Measurements from ENCODE around the gene UXS1. TPM values are rescaled to one million over a fixed set of nuclear protein-coding genes. Genes with fewer than 3 reads are reported as not detected.
A peak's percentile ranks its signal among the peaks of the same experiment; 100 is the strongest.
"Not testable (repeated sequence)": the region's sequence is repeated elsewhere in the genome, so short reads cannot be mapped to it uniquely, and the experiment has no call there.

UXS1 gene
- total RNA-seq = 10 to 100 TPM; 47.2 to 51.6 TPM
- 76.1 TPM for polyA plus RNA-seq

DNA sequence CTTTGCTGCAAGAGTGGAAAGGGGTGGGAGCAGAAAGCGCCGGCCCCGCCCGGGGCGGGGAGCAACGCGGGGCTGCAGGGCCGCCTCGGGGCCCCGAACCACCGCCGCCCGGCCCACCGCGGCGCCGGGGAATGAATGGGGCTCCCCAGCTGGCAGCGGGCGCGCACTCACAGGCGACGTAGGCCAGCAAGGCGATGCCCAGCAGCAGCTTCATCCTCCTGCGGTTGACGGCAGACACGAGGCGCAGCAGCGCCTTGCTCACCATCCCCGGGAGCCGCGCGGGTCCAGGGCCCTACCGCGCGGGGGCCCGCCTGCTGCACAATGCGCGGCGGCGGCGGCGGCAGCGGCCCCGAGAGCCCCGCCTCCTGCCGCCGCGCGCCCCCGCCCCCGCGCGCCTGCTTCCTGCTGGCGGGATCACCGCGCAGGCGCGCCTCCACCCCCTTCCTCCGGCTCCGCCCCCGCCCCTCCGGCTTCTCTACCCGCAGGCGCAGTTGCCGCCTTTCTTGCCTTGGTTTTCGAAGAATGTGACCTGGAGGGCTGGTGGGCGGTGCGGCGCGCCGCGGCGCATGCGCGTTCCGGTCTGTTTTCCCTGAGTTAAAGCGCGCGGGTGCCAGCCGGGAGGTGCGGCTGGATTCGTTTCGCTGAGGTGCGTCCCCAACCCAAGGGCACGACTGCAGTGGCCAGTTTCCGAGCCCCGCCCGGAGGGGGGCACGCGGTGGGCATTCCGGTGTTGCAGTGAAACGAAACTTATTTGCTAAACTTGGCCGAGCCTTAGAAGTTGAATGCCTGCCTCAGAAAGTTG lies at the start of gene UXS1:
Gene UXS1, minus strand, starts transcription at position 325 of the 802 bp plus-strand sequence. Its CDS starts 60 bp downstream, at position 265.
- ChIA-PET POLR2A (interaction anchor here (1.6 kb wide), 1 partner anchor 34 kb away, joined by 19 read pairs; no protein-coding TSS in a partner anchor), CTCF (interaction anchor here (1.5 to 2.4 kb wide), 3 partner anchors 34 to 89 kb away, joined by 4 to 11 read pairs (median 5); no protein-coding TSS in a partner anchor)
- Histone ChIP-seq H3K27me3 (ENCODE audit: insufficient read depth, low read length, poor library complexity, severe bottlenecking) (no peaks in the 10 kb centered on the region), H3K27ac (ENCODE audit: low read depth, low read length) (peak within 1 kb of the TSS; percentile 77), H3K36me3 (ENCODE audit: insufficient read depth, low read length) (no peaks in the 10 kb centered on the region), H3K9me3 (ENCODE audit: low read length) (no peaks in the 10 kb centered on the region), H3K4me3 (ENCODE audit: low read length) (peak within 1 kb of the TSS; percentile 96), H3K4me1 (ENCODE audit: insufficient read depth, low read length) (peaks cover 36% of the 10 kb centered on the region)
- peaks cover 39 to 51% (median 46%) of the 10 kb centered on the region in 3 donors for H3K4me1 Mint-ChIP-seq
- H3K9me3 Mint-ChIP-seq = peaks cover 0 to 2% (median 0%) of the 10 kb centered on the region in 5 donors
- H3K4me3 Mint-ChIP-seq = peak within 1 kb of the TSS; percentile 91 to 100 (median 95)
- peaks cover 0 to 3% of the 10 kb centered on the region in 2 donors for H3K27me3 Mint-ChIP-seq
- peak within 1 kb of the TSS; percentile 76 to 95 (median 92) for H3K27ac Mint-ChIP-seq
- peak; percentile 97 to 99 (median 97) for DNase-seq
- peaks cover 0 to 20% (median 10%) of the 10 kb centered on the region in 3 donors for H3K36me3 Mint-ChIP-seq

DNA sequence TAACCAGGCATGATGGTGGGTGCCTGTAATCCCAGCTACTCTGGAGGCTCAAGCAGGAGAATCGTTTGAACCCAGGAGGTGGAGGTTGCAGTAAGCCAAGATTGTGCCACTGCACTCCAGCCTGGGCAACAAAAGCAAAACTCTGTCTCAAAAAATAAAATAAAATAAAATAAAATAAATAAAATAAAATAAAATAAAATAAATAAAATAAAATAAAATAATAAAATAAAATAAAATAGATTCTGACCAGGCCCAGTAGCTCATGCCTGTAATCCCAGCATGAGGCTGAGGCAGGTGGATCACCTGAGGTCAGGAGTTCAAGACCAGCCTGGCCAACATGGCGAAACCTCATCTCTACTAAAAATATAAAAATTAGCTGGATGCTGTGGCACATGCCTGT lies 45.4 kb upstream of the UXS1 start:
- H3K27ac ChIP-seq (ENCODE audit: low read depth, low read length); CTCF ChIA-PET; H3K36me3 ChIP-seq (ENCODE audit: insufficient read depth, low read length); H3K4me3 ChIP-seq (ENCODE audit: low read length); H3K27me3 ChIP-seq (ENCODE audit: insufficient read depth, low read length, poor library complexity, severe bottlenecking); H3K9me3 ChIP-seq (ENCODE audit: low read length); H3K4me3 Mint-ChIP-seq; H3K4me1 ChIP-seq (ENCODE audit: insufficient read depth, low read length); POLR2A ChIA-PET; DNase-seq; H3K4me1 Mint-ChIP-seq; H3K27ac Mint-ChIP-seq: not testable (repeated sequence)
- Mint-ChIP-seq H3K36me3 (peaks cover 2 to 21% (median 6%) of the 10 kb centered on the region in 3 donors), H3K9me3 (peaks cover 24 to 30% (median 29%) of the 10 kb centered on the region in 5 donors), H3K27me3 (peaks cover 2 to 11% of the 10 kb centered on the region in 2 donors)

DNA sequence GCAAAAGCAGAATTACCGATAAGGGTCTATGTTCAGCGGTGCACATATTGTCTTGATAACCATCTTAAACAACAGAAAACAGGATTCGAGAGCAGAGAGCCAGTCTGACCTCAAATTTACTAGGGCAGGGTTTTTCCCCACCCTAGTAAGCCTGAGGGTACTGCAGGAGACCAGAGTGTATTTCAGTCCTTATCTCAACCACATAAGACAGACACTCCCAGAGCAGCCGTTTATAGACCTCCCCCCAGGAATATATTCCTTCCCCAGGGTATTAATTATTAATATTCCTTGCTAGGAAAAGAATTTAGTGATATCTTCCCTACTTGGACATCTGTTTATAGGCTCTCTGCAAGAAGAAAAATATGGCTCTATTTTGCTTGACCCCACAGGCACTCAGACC lies 41.3 kb upstream of the UXS1 start:
- H3K27ac Mint-ChIP-seq; POLR2A ChIA-PET; H3K36me3 ChIP-seq (ENCODE audit: insufficient read depth, low read length); H3K4me1 Mint-ChIP-seq; H3K4me3 ChIP-seq (ENCODE audit: low read length); H3K27ac ChIP-seq (ENCODE audit: low read depth, low read length); H3K9me3 ChIP-seq (ENCODE audit: low read length); H3K4me1 ChIP-seq (ENCODE audit: insufficient read depth, low read length); CTCF ChIA-PET; DNase-seq; H3K27me3 ChIP-seq (ENCODE audit: insufficient read depth, low read length, poor library complexity, severe bottlenecking); H3K4me3 Mint-ChIP-seq: not testable (repeated sequence)
- peaks cover 30 to 41% (median 35%) of the 10 kb centered on the region in 5 donors for H3K9me3 Mint-ChIP-seq
- peaks cover 12 to 17% of the 10 kb centered on the region in 2 donors for H3K27me3 Mint-ChIP-seq
- H3K36me3 Mint-ChIP-seq = peaks cover 2 to 40% (median 6%) of the 10 kb centered on the region in 3 donors

DNA sequence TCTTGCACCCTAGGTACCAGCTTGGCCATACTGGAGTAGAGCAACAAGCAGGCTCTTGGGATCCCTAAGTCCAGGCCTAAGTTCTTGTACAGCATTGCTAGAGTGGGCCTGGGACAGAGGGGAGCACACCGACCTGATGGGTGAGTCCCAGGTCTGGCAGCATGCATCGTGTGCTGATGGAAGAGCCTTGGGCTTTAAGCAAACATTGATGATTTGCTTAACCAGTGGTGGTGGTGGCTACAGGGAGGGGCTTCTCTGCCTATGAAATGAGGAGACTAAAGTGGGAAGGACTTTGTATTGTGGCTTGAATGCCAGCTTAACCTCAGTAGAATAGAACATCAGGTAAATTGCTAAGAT lies 39.2 kb upstream of the UXS1 start:
- no peak for DNase-seq
- Mint-ChIP-seq H3K4me1 (no peaks in the 10 kb centered on the region), H3K9me3 (peaks cover 30 to 41% (median 35%) of the 10 kb centered on the region in 5 donors), H3K27me3 (peaks cover 12 to 17% of the 10 kb centered on the region in 2 donors), H3K27ac (no peak overlapping the region), H3K36me3 (peaks cover 2 to 40% (median 6%) of the 10 kb centered on the region in 3 donors), H3K4me3 (no peak overlapping the region)
- Histone ChIP-seq H3K27ac (ENCODE audit: low read depth, low read length) (no peak overlapping the region), H3K9me3 (ENCODE audit: low read length) (no peaks in the 10 kb centered on the region), H3K27me3 (ENCODE audit: insufficient read depth, low read length, poor library complexity, severe bottlenecking) (no peaks in the 10 kb centered on the region), H3K4me1 (ENCODE audit: insufficient read depth, low read length) (no peaks in the 10 kb centered on the region), H3K4me3 (ENCODE audit: low read length) (no peak overlapping the region), H3K36me3 (ENCODE audit: insufficient read depth, low read length) (no peaks in the 10 kb centered on the region)
- ChIA-PET POLR2A (no interaction called here), CTCF (interaction anchor here (1.2 kb wide), 1 partner anchor 62 kb away, joined by 3 read pairs; no protein-coding TSS in a partner anchor)

DNA sequence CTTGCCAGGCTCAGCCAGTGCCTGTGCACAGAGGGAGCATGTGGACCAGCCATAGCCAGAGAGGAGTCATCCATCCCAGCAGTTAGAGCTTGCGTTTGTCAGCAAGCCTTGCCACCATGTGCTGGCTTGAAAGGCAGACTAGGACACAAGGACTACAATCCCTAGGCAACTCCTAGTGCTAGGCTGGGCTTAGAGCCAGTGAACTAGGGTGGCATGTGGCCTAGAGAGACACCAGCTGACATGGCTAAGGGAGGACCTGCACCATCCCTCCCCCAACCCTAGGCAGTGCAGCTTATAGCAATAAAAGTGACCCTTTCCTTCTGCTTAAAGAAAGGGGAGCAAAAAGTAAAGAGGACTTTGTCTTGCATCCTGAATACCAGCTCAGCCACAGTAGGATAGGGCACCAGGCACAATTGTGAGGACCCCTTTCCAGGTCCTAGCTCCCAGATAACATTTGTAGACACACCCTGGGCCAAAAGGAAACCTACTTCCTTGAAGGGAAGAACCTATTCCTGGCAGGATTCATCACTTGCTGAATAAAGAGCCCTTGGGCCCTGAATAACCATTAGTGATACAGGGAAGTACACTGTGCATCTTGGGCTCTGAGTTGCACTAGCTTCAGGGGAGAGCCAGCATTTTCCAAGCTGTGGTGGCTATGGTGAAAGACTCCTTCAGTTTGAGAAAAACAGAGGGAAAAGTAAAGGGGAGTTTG lies 38.7 kb upstream of the UXS1 start:
- Histone ChIP-seq H3K27ac (ENCODE audit: low read depth, low read length) (no peak overlapping the region), H3K27me3 (ENCODE audit: insufficient read depth, low read length, poor library complexity, severe bottlenecking) (no peaks in the 10 kb centered on the region), H3K9me3 (ENCODE audit: low read length) (no peaks in the 10 kb centered on the region), H3K36me3 (ENCODE audit: insufficient read depth, low read length) (no peaks in the 10 kb centered on the region), H3K4me1 (ENCODE audit: insufficient read depth, low read length) (no peaks in the 10 kb centered on the region), H3K4me3 (ENCODE audit: low read length) (no peak overlapping the region)
- DNase-seq = no peak
- Mint-ChIP-seq H3K4me1 (no peaks in the 10 kb centered on the region), H3K27ac (no peak overlapping the region), H3K36me3 (peaks cover 2 to 40% (median 6%) of the 10 kb centered on the region in 3 donors), H3K4me3 (peak overlapping the region in 1 of 7 donors; percentile 15), H3K27me3 (peaks cover 12 to 17% of the 10 kb centered on the region in 2 donors), H3K9me3 (peaks cover 30 to 41% (median 35%) of the 10 kb centered on the region in 5 donors)
- CTCF ChIA-PET = interaction anchor here (0.7 to 1.2 kb wide), 2 partner anchors 34 to 62 kb away, joined by 3 read pairs; no protein-coding TSS in a partner anchor
- POLR2A ChIA-PET = interaction anchor here (0.7 kb wide), 1 partner anchor 88 kb away, joined by 10 read pairs; no protein-coding TSS in a partner anchor

DNA sequence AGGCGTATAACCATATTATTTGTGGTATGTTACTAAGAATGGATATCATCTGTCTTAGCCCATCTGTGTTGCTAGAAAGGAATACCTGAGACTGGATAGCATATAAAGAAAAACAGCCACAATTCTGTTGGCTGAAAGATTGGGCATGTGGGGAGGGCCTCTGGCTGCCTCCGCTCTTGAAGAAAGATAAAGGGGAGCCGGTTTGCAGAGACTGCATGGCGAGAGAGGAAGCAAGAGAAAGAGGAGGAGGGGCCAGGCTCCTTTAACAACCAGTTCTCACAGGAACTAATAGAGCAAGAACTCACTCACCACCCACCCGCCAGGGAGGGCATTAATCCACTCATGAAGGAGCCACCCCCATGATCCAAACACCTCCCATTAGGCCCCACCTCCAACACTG lies 29.2 kb upstream of the UXS1 start:
- Mint-ChIP-seq H3K27ac (no peak overlapping the region), H3K4me1 (no peaks in the 10 kb centered on the region), H3K9me3 (no peaks in the 10 kb centered on the region), H3K27me3 (no peaks in the 10 kb centered on the region), H3K36me3 (no peaks in the 10 kb centered on the region), H3K4me3 (no peak overlapping the region)
- Histone ChIP-seq H3K36me3 (ENCODE audit: insufficient read depth, low read length) (no peaks in the 10 kb centered on the region), H3K27ac (ENCODE audit: low read depth, low read length) (no peak overlapping the region), H3K4me1 (ENCODE audit: insufficient read depth, low read length) (no peaks in the 10 kb centered on the region), H3K4me3 (ENCODE audit: low read length) (no peak overlapping the region), H3K27me3 (ENCODE audit: insufficient read depth, low read length, poor library complexity, severe bottlenecking) (no peaks in the 10 kb centered on the region), H3K9me3 (ENCODE audit: low read length) (no peaks in the 10 kb centered on the region)
- CTCF ChIA-PET = no interaction called here
- POLR2A ChIA-PET = no interaction called here
- no peak for DNase-seq

DNA sequence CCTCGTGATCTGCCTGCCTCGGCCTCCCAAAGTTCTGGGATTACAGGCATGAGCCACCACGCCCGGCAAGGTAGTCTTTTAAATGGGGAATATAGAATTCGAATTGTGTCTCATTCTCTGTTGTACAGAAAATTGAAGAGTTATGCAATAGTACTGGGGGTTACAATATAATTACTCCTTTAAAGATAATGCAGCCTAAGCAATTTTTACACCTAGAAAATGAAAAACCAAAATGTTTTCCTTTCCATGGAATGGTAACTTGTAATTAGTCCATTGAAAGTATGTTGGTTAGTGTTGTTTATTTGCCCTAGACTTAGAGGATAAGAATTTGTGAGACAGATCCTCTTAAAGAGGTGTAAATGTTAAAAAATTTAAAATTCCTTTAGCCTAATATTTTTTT lies 28.0 kb upstream of the UXS1 start:
- H3K36me3 ChIP-seq (ENCODE audit: insufficient read depth, low read length); H3K4me3 Mint-ChIP-seq; H3K27me3 ChIP-seq (ENCODE audit: insufficient read depth, low read length, poor library complexity, severe bottlenecking); H3K9me3 Mint-ChIP-seq; H3K9me3 ChIP-seq (ENCODE audit: low read length); POLR2A ChIA-PET; H3K27ac ChIP-seq (ENCODE audit: low read depth, low read length); H3K27ac Mint-ChIP-seq; DNase-seq; H3K27me3 Mint-ChIP-seq; H3K4me1 Mint-ChIP-seq; H3K4me3 ChIP-seq (ENCODE audit: low read length); CTCF ChIA-PET; H3K36me3 Mint-ChIP-seq; H3K4me1 ChIP-seq (ENCODE audit: insufficient read depth, low read length): not testable (repeated sequence)

DNA sequence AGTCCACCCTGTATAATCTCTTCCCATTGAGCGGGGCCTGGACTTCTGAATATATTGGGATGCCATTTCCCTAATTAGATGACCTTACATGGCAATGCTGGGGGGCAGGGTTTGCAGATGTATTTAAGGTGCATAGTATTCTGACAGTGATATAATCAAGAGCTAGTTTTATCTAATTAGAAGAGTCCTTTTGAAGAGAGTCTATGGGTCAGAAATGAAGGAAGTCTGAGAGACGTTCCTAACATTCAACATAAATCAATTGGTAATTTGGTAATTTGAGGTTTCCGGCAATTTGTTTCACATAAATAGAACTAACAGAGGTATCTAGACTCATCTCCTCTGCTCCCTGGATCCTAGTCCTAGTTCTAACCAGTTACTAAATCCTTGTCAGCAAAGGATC lies 25.7 kb upstream of the UXS1 start:
- H3K27me3 Mint-ChIP-seq = peaks cover 1 to 12% of the 10 kb centered on the region in 2 donors
- no peaks in the 10 kb centered on the region for H3K36me3 ChIP-seq (ENCODE audit: insufficient read depth, low read length)
- no peak overlapping the region for H3K27ac ChIP-seq (ENCODE audit: low read depth, low read length)
- H3K4me1 ChIP-seq (ENCODE audit: insufficient read depth, low read length) = no peaks in the 10 kb centered on the region
- no peaks in the 10 kb centered on the region for H3K27me3 ChIP-seq (ENCODE audit: insufficient read depth, low read length, poor library complexity, severe bottlenecking)
- no peaks in the 10 kb centered on the region for H3K4me1 Mint-ChIP-seq
- POLR2A ChIA-PET = no interaction called here
- no peak overlapping the region for H3K4me3 ChIP-seq (ENCODE audit: low read length)
- H3K36me3 Mint-ChIP-seq = peaks cover 0 to 7% (median 0%) of the 10 kb centered on the region in 3 donors
- H3K9me3 ChIP-seq (ENCODE audit: low read length) = no peaks in the 10 kb centered on the region
- no peak overlapping the region for H3K27ac Mint-ChIP-seq
- CTCF ChIA-PET = no interaction called here
- H3K4me3 Mint-ChIP-seq = no peak overlapping the region
- H3K9me3 Mint-ChIP-seq = no peaks in the 10 kb centered on the region
- no peak for DNase-seq
